Adrenal gland (tissue), 5 donors: ENCODE measurements around the gene PLA2G5.

ENCODE experiments used
- POLR2A ChIP-seq, 2 donors: fragments of 450-650 bp; IDR thresholded peaks; one replicate each; pipeline ENCODE4 v1.6.1; 2017; ENCODE audit warnings: antibody characterized with exemption in 2 of 2, mild to moderate bottlenecking in 2 of 2, moderate library complexity in 1 of 2
- TF ChIP-seq, protein P1 (sequence below), 6 experiments: fragments of 450-650 bp in 4 of 6; fragments of 200-600 bp in 2 of 6; sonication (generic) in 1 of 6; IDR thresholded peaks; 1 replicate in 5 of 6; 2 replicates in 1 of 6; pipeline versions ENCODE4 v1.5.1 to v1.8.0; 2016 to 2021; ENCODE audit warnings: antibody characterized with exemption in 6 of 6, mild to moderate bottlenecking in 2 of 6, moderate library complexity in 1 of 6
- donor health status: DM: no; HTN: no; CAD: no.

DNA sequence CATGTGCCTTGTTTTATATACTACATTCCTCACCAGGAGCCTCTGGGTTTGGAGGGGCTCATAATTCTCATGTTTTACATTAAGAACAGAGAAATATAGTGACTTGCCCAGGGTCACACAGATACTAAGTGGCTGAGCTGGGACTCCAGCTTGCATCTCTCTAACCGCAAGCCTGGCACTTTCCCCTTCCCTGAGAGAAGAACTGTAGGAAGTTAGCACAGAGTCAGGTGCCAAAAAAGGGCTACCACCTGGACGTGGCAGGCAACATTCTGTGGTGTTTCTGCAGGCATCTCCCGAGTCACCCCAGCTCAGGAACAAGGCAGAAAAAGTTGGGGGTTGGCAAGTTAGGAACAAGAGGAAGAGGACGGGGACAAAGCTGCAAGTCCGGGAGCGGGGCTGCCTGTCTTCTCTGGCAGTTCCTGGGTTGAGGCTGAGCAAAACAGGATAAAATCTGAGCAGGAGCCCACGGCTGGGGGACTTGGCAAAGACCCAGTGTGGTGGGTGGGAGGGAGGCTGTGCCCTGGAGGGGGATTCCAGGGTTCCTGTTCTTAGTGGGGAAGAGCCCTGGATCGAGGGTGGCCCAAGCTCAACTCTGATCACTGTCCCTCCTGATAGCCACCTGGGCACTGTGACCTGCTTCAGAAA is 9.8 kb downstream of the PLA2G5 start:
- TF ChIP-seq, protein P1, sequence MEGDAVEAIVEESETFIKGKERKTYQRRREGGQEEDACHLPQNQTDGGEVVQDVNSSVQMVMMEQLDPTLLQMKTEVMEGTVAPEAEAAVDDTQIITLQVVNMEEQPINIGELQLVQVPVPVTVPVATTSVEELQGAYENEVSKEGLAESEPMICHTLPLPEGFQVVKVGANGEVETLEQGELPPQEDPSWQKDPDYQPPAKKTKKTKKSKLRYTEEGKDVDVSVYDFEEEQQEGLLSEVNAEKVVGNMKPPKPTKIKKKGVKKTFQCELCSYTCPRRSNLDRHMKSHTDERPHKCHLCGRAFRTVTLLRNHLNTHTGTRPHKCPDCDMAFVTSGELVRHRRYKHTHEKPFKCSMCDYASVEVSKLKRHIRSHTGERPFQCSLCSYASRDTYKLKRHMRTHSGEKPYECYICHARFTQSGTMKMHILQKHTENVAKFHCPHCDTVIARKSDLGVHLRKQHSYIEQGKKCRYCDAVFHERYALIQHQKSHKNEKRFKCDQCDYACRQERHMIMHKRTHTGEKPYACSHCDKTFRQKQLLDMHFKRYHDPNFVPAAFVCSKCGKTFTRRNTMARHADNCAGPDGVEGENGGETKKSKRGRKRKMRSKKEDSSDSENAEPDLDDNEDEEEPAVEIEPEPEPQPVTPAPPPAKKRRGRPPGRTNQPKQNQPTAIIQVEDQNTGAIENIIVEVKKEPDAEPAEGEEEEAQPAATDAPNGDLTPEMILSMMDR (IDR thresholded peaks at IDR 0.05), result no peak
- TF ChIP-seq POLR2A (IDR thresholded peaks at IDR 0.05), result no peak
